Mucosa of descending colon (tissue), 3 donors: ENCODE measurements around the gene CCDC85C. TPM values are rescaled to one million over a fixed set of nuclear protein-coding genes. Genes with fewer than 3 reads are reported as not detected.

Experiments
- ATAC-seq: fragments of 200-7000 bp; cut with Tn5 transposase; one replicate; pipeline ENCODE4 v1.9.1; 2020; ENCODE audit warnings: mild to moderate bottlenecking, moderate library complexity
- DNase-seq, 3 donors: peaks; one replicate each; pipeline ENCODE4 v3.0.0-alpha.2; 2020
- H3K36me3 ChIP-seq: fragments of 200-600 bp; one replicate; pipeline ENCODE4 v1.8.0; 2021; ENCODE audit warnings: low read depth, mild to moderate bottlenecking
- H3K4me1 ChIP-seq: fragments of 200-600 bp; one replicate; pipeline ENCODE4 v1.8.0; 2021; ENCODE audit warnings: low read depth, mild to moderate bottlenecking
- H3K4me3 ChIP-seq: fragments of 200-600 bp; one replicate; pipeline ENCODE4 v1.8.0; 2021; ENCODE audit warnings: mild to moderate bottlenecking
- H3K9me3 ChIP-seq: fragments of 200-600 bp; one replicate; pipeline ENCODE4 v1.8.0; 2021; ENCODE audit warnings: mild to moderate bottlenecking
- CTCF ChIP-seq: fragments of 200-600 bp; IDR thresholded peaks from one replicate; pipeline ENCODE4 v1.8.0; 2022; ENCODE audit warnings: antibody characterized with exemption, mild to moderate bottlenecking
- intact Hi-C, 2 donors: fragments of 100-400 bp; cut with DNase I in 1 of 2; cut with micrococcal nuclease in 1 of 2; formaldehyde crosslinking; loops; one replicate each; pipeline versions ENCODE4 v1.11.0 to v1.11.1; 2022; cut with DNase I, micrococcal nuclease
- total RNA-seq, 3 donors: library from RNA; stranded (reverse); fragmentation: NEBNext Ultra II Directional in 2 of 3; extraction: Animal tissue kit (Norgen Biotek cat#: 25700) in 2 of 3; gene quantifications; one replicate each; pipeline versions ENCODE4 v1.2.1 to v1.2.4, GENCODE V29; 2021 to 2023
- donor health status: DM: no; HTN: no; CAD: no; lungs with moderate emphysema.
- donor health status: DM: no; HTN: no; CAD: no.
- donor health status: DM: no; HTN: yes; CAD: no.

The CCDC85C gene
- total RNA-seq, 3 donors from 2014 or later = 66.2 to 102 (median 66.2) TPM

GRCh38 chr14:99598774-99599173 lies 5.2 kb downstream of the CCDC85C start:
- H3K4me1 ChIP-seq = peaks cover 81% of the 10 kb centered on the region
- no peak for TF ChIP-seq CTCF
- H3K4me3 ChIP-seq = no peak overlapping the region
- no peak for ATAC-seq
- H3K36me3 ChIP-seq = no peaks in the 10 kb centered on the region
- no peak for DNase-seq
- intact Hi-C loops = no loop called here
- no peaks in the 10 kb centered on the region for H3K9me3 ChIP-seq

DNA sequence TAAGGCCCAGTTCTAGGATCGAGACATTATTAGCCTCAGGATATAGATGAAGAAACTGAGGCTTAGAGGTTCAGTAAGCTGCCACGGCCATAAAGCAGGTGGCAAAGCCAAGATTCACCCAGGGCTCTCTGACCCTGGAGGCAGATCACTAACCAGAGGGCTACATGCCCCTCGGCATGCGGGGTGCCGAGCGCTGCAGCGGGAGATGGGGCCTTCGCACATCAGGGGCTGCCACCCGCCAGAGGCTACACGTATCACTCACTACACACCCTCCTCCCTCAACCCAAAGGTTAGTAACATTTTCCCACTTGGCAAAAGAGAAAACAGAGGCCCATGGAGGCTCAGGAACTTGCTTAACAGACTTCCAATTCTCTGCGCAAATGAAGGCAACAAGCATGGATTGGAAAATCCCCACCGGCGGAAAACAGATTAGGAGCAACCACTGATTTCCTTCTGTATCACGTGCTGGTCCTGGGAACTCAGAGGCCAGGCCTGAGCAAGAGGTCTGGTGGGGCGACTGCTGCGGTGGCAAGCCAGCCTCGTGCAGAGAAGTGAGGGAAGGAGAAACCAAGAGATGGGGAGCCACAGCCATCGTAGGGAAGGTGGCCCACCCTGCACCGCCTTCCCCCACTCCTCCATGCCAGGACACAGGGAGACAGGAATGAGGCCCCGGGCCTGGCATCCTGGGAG lies 6.0 kb downstream of the CCDC85C start:
- intact Hi-C loops = no loop called here
- no peak for TF ChIP-seq CTCF
- Histone ChIP-seq H3K4me3 (no peak overlapping the region), H3K4me1 (peaks cover 81% of the 10 kb centered on the region), H3K36me3 (no peaks in the 10 kb centered on the region), H3K9me3 (no peaks in the 10 kb centered on the region)
- DNase-seq (no peak), ATAC-seq (no peak)

DNA sequence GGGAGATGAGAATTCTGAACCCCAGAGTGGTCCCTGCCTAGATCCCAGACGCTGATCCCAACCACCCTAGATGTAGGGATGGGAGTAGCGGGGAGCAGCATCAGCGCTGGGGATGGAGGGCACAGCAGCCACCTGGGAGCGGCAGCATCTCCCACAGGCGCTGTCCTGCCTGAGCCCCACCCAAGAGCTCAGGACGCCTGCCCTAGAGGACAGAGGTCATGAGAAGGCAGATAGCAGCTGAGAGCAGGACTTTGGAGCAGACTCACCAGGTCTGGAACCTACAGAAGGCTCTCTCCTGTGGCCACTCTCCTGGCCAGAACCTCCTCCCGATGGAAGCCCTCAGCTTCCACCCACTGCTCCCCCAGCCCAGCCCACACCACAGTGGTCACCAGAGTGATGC lies 7.2 kb downstream of the CCDC85C start:
- Histone ChIP-seq H3K4me1 (peaks cover 73% of the 10 kb centered on the region), H3K36me3 (no peaks in the 10 kb centered on the region), H3K4me3 (no peak overlapping the region), H3K9me3 (no peaks in the 10 kb centered on the region)
- ATAC-seq (peak; percentile 76), DNase-seq (peak; percentile 70 to 74 (median 72))
- intact Hi-C loops = no loop called here
- no peak for TF ChIP-seq CTCF

- DNase-seq (peak in 1 of 3 donors; percentile 72), ATAC-seq (peak; percentile 80)
- TF ChIP-seq CTCF = no peak
- intact Hi-C loops = no loop called here
- no peak overlapping the region for H3K4me3 ChIP-seq
- H3K36me3 ChIP-seq = no peaks in the 10 kb centered on the region
- H3K4me1 ChIP-seq = peaks cover 69% of the 10 kb centered on the region
- no peaks in the 10 kb centered on the region for H3K9me3 ChIP-seq
Observed at GRCh38 chr14:99596071-99596627, 7.9 kb downstream of the CCDC85C start.

- H3K4me1 ChIP-seq = peaks cover 68% of the 10 kb centered on the region
- intact Hi-C loops = no loop called here
- ATAC-seq (peak; percentile 16), DNase-seq (peak in 1 of 3 donors; percentile 39)
- no peaks in the 10 kb centered on the region for H3K9me3 ChIP-seq
- H3K4me3 ChIP-seq = no peak overlapping the region
- TF ChIP-seq CTCF = no peak
- H3K36me3 ChIP-seq = no peaks in the 10 kb centered on the region
Observed at GRCh38 chr14:99595524-99595923, 8.5 kb downstream of the CCDC85C start.
